HG02571 (cell line): ENCODE results near the gene FAM181B.
"Not testable (repeated sequence)": the region's sequence is repeated elsewhere in the genome, so short reads cannot be mapped to it uniquely, and the experiment has no call there.

Source experiments
- ATAC-seq: cut with Tn5 transposase; IDR thresholded peaks from one replicate; pipeline ENCODE4 v1.9.1; 2021; ENCODE audit warnings: mild to moderate bottlenecking, moderate library complexity; ENCODE audit not compliant: unreplicated experiment

The FAM181B gene

GRCh38 chr11:82732734-82733443 is 775 bp downstream of the FAM181B start:
- ATAC-seq, result no peak

- ATAC-seq, result no peak
Measured at GRCh38 chr11:82732348-82732733, 1.3 kb downstream of the FAM181B start.

GRCh38 chr11:82731691-82732277 is 1.9 kb downstream of the FAM181B start:
- no peak for ATAC-seq

- no peak for ATAC-seq
Measured at GRCh38 chr11:82730754-82731153, 2.9 kb downstream of the FAM181B start.

- no peak for ATAC-seq
Measured at GRCh38 chr11:82730286-82730685, 3.4 kb downstream of the FAM181B start.

- no peak for ATAC-seq
Measured at GRCh38 chr11:82724026-82724425, 9.6 kb downstream of the FAM181B start.

- no peak for ATAC-seq
Measured at GRCh38 chr11:82722231-82722630, 11.4 kb downstream of the FAM181B start.

- ATAC-seq, result no peak
Measured at GRCh38 chr11:82720267-82721065, 13.2 kb downstream of the FAM181B start.

GRCh38 chr11:82719361-82720105 is 14.1 kb downstream of the FAM181B start:
- no peak for ATAC-seq

GRCh38 chr11:82718821-82719220 is 14.8 kb downstream of the FAM181B start:
- ATAC-seq, result no peak

- no peak for ATAC-seq
Measured at GRCh38 chr11:82718307-82718706, 15.4 kb downstream of the FAM181B start.

GRCh38 chr11:82714346-82715174 is 19.1 kb downstream of the FAM181B start:
- no peak for ATAC-seq

- no peak for ATAC-seq
Measured at GRCh38 chr11:82711648-82712047, 22.0 kb downstream of the FAM181B start.

- no peak for ATAC-seq
Measured at GRCh38 chr11:82703796-82704195, 29.9 kb downstream of the FAM181B start.

- ATAC-seq, result no peak
Measured at GRCh38 chr11:82703226-82703625, 30.4 kb downstream of the FAM181B start.

- ATAC-seq, result no peak
Measured at GRCh38 chr11:82701847-82702520, 31.7 kb downstream of the FAM181B start.

GRCh38 chr11:82698576-82699352 is 34.9 kb downstream of the FAM181B start:
- ATAC-seq, result no peak

- no peak for ATAC-seq
Measured at GRCh38 chr11:82692981-82693380, 40.7 kb downstream of the FAM181B start.

GRCh38 chr11:82689347-82689746 is 44.3 kb downstream of the FAM181B start:
- ATAC-seq, result not testable (repeated sequence)
